Vagina (tissue), 2 donors: Measurements from ENCODE around the gene CCNL1. TPM values are rescaled to one million over a fixed set of nuclear protein-coding genes. Genes with fewer than 3 reads are reported as not detected.

Source experiments
- DNase-seq, 2 donors: peaks; one replicate each; pipeline ENCODE4 v3.0.0-alpha.2; 2017; ENCODE audit errors: extremely low spot score in 2 of 2
- H3K27ac ChIP-seq: fragments of 200-600 bp; sonication (generic); one replicate; pipeline ENCODE4 v1.5.1; 2019
- H3K27me3 ChIP-seq: fragments of 200-600 bp; sonication (generic); one replicate; pipeline ENCODE4 v1.5.1; 2019
- H3K36me3 ChIP-seq, 2 donors: fragments of 200-600 bp; sonication (generic); one replicate each; pipeline ENCODE4 v1.5.1; 2017 to 2019
- H3K4me1 ChIP-seq: fragments of 200-600 bp; sonication (generic); one replicate; pipeline ENCODE4 v1.5.1; 2019
- H3K4me3 ChIP-seq, 2 donors: fragments of 200-600 bp; sonication (generic); 1 replicate in 1 of 2; 2 replicates in 1 of 2; pipeline ENCODE4 v1.5.1; 2016 to 2019
- H3K9me3 ChIP-seq: fragments of 200-600 bp; sonication (generic); one replicate; pipeline ENCODE4 v1.5.1; 2019
- POLR2A ChIP-seq, 2 donors: fragments of 450-650 bp; IDR thresholded peaks; one replicate each; pipeline ENCODE4 v1.6.1; 2017; ENCODE audit warnings: antibody characterized with exemption in 2 of 2, mild to moderate bottlenecking in 2 of 2, moderate library complexity in 2 of 2
- POLR2AphosphoS5 ChIP-seq, 2 donors: sonication (generic); formaldehyde crosslinking; IDR thresholded peaks; one replicate each; pipeline ENCODE4 v1.9.0; 2017; ENCODE audit warnings: antibody characterized with exemption in 2 of 2, mild to moderate bottlenecking in 2 of 2, low read depth in 1 of 2; ENCODE audit not compliant: insufficient read depth in 1 of 2
- intact Hi-C: fragments of 100-400 bp; cut with DNase I; formaldehyde crosslinking; loops from one replicate; pipeline ENCODE4 v1.15.1; 2023
- total RNA-seq: library from RNA; depleted of rRNA; stranded (reverse); fragments of >200 nt; gene quantifications from one replicate; pipeline ENCODE4 v1.2.3, GENCODE V29; 2016
- TF ChIP-seq, protein P1 (sequence below), 3 experiments: fragments of 450-650 bp in 2 of 3; fragments of 200-600 bp in 1 of 3; sonication (generic) in 1 of 3; IDR thresholded peaks; one replicate each; pipeline ENCODE4 v1.5.1; 2017 to 2019; ENCODE audit warnings: antibody characterized with exemption in 3 of 3, mild to moderate bottlenecking in 2 of 3, moderate library complexity in 2 of 3

Gene CCNL1
- total RNA-seq, 1 donor from 2014 or later, result 269 TPM

DNA sequence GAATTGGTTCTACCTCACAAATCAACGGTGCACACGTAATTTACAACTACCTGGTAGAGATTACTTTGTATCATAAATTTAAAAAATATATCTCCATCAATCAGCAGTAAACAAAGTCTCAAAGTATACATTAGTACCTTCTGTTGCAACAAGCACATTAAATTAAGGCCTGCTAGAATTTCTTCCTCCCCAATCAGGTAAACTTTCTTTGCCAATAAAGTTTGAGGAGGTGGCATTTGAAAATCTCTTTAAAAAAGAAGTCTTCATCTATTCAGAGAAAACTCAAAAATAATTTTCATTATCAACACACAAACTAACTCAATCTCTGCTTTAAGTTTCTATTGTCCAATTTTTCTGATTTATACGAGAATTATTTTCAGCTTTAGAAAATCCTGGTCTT is 4.4 kb downstream of the CCNL1 start:
- DNase-seq, result no peak
- Histone ChIP-seq H3K27ac (peak overlapping the region; percentile 15), H3K4me3 (no peak overlapping the region), H3K27me3 (no peaks in the 10 kb centered on the region), H3K9me3 (no peaks in the 10 kb centered on the region), H3K4me1 (peaks cover 56% of the 10 kb centered on the region), H3K36me3 (peaks cover 0 to 72% of the 10 kb centered on the region in 2 donors)
- intact Hi-C loops, result no loop called here
- TF ChIP-seq, protein P1, sequence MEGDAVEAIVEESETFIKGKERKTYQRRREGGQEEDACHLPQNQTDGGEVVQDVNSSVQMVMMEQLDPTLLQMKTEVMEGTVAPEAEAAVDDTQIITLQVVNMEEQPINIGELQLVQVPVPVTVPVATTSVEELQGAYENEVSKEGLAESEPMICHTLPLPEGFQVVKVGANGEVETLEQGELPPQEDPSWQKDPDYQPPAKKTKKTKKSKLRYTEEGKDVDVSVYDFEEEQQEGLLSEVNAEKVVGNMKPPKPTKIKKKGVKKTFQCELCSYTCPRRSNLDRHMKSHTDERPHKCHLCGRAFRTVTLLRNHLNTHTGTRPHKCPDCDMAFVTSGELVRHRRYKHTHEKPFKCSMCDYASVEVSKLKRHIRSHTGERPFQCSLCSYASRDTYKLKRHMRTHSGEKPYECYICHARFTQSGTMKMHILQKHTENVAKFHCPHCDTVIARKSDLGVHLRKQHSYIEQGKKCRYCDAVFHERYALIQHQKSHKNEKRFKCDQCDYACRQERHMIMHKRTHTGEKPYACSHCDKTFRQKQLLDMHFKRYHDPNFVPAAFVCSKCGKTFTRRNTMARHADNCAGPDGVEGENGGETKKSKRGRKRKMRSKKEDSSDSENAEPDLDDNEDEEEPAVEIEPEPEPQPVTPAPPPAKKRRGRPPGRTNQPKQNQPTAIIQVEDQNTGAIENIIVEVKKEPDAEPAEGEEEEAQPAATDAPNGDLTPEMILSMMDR (IDR thresholded peaks at IDR 0.05), result no peak
- TF ChIP-seq POLR2A (IDR thresholded peaks at IDR 0.05), result no peak
- TF ChIP-seq POLR2AphosphoS5 (IDR thresholded peaks at IDR 0.05; ENCODE audit: insufficient read depth in 1 of 2, low read depth in 1 of 2), result no peak

DNA sequence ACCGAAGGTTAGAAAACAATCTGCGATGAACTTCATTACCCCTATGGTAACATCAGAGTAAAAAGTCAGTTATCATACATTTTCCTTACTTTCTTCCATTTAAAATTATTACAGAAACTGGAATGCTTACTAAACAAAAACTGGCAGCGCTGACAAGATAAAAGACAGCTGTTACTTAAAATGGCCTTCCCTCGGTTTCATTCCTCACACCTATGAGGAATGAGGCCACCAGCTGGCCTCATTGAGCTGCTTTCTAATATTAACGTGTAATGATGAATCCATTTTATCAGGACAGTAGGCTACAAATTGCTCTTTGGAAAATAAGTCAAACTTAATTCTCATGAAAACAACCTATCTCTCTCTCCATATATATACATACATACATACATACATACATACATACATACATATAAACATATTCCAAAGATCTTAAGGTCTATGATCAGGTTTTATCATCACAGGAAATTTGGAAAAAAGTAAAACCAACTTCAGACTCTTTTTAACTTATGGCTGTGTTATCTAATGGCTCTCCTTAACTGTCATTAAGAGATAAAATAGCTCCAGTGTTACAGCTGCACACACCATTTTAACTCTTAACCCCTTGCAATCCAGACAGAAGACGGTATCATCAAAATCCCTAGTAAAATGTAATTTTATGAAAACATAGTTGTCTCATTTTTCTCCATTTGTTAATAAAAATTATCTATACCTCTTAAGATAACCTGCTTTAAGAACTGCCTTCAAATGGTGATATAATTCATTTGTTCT is 5.2 kb downstream of the CCNL1 start:
- no peaks in the 10 kb centered on the region for H3K27me3 ChIP-seq
- H3K27ac ChIP-seq, result no peak overlapping the region
- intact Hi-C loops, result no loop called here
- no peaks in the 10 kb centered on the region for H3K9me3 ChIP-seq
- H3K36me3 ChIP-seq, result peaks cover under 1 to 81% of the 10 kb centered on the region in 2 donors
- peaks cover 56% of the 10 kb centered on the region for H3K4me1 ChIP-seq
- TF ChIP-seq, protein P1 (IDR thresholded peaks at IDR 0.05), result no peak
- TF ChIP-seq POLR2A (IDR thresholded peaks at IDR 0.05), result no peak
- no peak for TF ChIP-seq POLR2AphosphoS5 (IDR thresholded peaks at IDR 0.05; ENCODE audit: insufficient read depth in 1 of 2, low read depth in 1 of 2)
- no peak for DNase-seq
- H3K4me3 ChIP-seq, result no peak overlapping the region

GRCh38 chr3:157152930-157153329 is 7.0 kb downstream of the CCNL1 start:
- H3K4me1 ChIP-seq, result peaks cover 44% of the 10 kb centered on the region

DNA sequence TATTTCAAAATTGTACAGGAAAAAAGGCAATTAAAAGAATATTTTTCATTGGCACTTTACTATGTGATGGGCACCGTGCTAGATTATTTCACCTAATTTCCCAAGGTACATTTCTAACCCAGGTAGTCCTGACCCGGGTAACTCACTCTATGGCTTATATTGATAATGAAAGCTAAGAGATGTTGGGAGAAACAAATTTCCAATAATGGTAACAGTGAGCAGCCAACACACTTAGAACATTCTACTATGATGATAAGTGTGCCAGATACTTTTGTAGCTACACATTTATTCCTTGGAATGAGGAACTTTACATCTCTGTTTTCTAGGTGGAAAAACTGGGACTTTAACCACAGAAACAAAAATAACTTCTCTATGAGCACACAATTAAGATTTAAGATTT is 7.5 kb downstream of the CCNL1 start:
- intact Hi-C loops, result no loop called here
- no peak overlapping the region for H3K27ac ChIP-seq
- peaks cover 3 to 91% of the 10 kb centered on the region in 2 donors for H3K36me3 ChIP-seq
- H3K27me3 ChIP-seq, result no peaks in the 10 kb centered on the region
- no peak overlapping the region for H3K4me3 ChIP-seq
- TF ChIP-seq POLR2AphosphoS5 (IDR thresholded peaks at IDR 0.05; ENCODE audit: insufficient read depth in 1 of 2, low read depth in 1 of 2), result no peak
- TF ChIP-seq, protein P1 (IDR thresholded peaks at IDR 0.05), result no peak
- no peak for TF ChIP-seq POLR2A (IDR thresholded peaks at IDR 0.05)
- H3K4me1 ChIP-seq, result peaks cover 39% of the 10 kb centered on the region
- no peak for DNase-seq
- H3K9me3 ChIP-seq, result no peaks in the 10 kb centered on the region

More at GRCh38 chr3:157152930-157153329, 7.0 kb downstream of the CCNL1 start:
- H3K27me3 ChIP-seq, result no peaks in the 10 kb centered on the region
- TF ChIP-seq POLR2A (IDR thresholded peaks at IDR 0.05) (no peak), POLR2AphosphoS5 (IDR thresholded peaks at IDR 0.05; ENCODE audit: insufficient read depth in 1 of 2, low read depth in 1 of 2) (no peak)
- TF ChIP-seq, protein P1 (IDR thresholded peaks at IDR 0.05), result no peak
- peaks cover 3 to 91% of the 10 kb centered on the region in 2 donors for H3K36me3 ChIP-seq
- intact Hi-C loops, result no loop called here
- H3K9me3 ChIP-seq, result no peaks in the 10 kb centered on the region
- no peak overlapping the region for H3K4me3 ChIP-seq
- DNase-seq, result no peak
- no peak overlapping the region for H3K27ac ChIP-seq

- intact Hi-C loops, result no loop called here
- peaks cover 31% of the 10 kb centered on the region for H3K4me1 ChIP-seq
These were observed 8.3 kb downstream of the CCNL1 start for GRCh38 chr3:157151627-157152026.

More at GRCh38 chr3:157151627-157152026, 8.3 kb downstream of the CCNL1 start:
- no peaks in the 10 kb centered on the region for H3K9me3 ChIP-seq
- TF ChIP-seq, protein P1 (IDR thresholded peaks at IDR 0.05), result no peak
- TF ChIP-seq POLR2A (IDR thresholded peaks at IDR 0.05), result no peak
- no peak for TF ChIP-seq POLR2AphosphoS5 (IDR thresholded peaks at IDR 0.05; ENCODE audit: insufficient read depth in 1 of 2, low read depth in 1 of 2)
- H3K36me3 ChIP-seq, result peaks cover 3 to 91% of the 10 kb centered on the region in 2 donors
- no peak for DNase-seq
- no peak overlapping the region for H3K4me3 ChIP-seq
- H3K27ac ChIP-seq, result no peak overlapping the region
- no peaks in the 10 kb centered on the region for H3K27me3 ChIP-seq
